ENCODE data around the gene LENG8. TPM values are rescaled to one million over a fixed set of nuclear protein-coding genes. Genes with fewer than 3 reads are reported as not detected.

Gene LENG8
- total and polyA plus RNA-seq, 2 of the 8 experiments (the other 6 are each of a cell fraction or from before 2014, with no cell fraction given), result 62.2 to 108 TPM

GRCh38 chr19:54489341-54489740, 40.3 kb downstream of the LENG8 start:
- no peak overlapping the region for H4K5ac ChIP-seq (ENCODE audit: insufficient read length, low read depth, low read length)
- ChIA-PET POLR2A (ENCODE audit: partially characterized antibody) (no interaction called here), CTCF (ENCODE audit: partially characterized antibody) (interaction anchor here (0.6 kb wide), 1 partner anchor 10 kb away, joined by 3 read pairs; no protein-coding TSS in a partner anchor)
- no peaks in the 10 kb centered on the region for H3K36me3 ChIP-seq (ENCODE audit: control insufficient read depth in 2 of 4, insufficient read depth in 4 of 4, low read length in 3 of 4)
- H3K23me2 ChIP-seq (ENCODE audit: low read depth, low read length), result no peaks in the 10 kb centered on the region
- H3K18ac ChIP-seq (ENCODE audit: extremely low read depth, low read length), result no peak overlapping the region
- H2BK12ac ChIP-seq (ENCODE audit: low read depth, low read length), result no peak overlapping the region
- peaks cover 26 to 68% of the 10 kb centered on the region in 2 experiments for H3K9me3 ChIP-seq (ENCODE audit: insufficient read depth in 2 of 2, low read depth in 1 of 2, low read length in 1 of 2)
- H3K4ac ChIP-seq (replicated peaks; ENCODE audit: insufficient read length, low read depth, low read length), result no peak overlapping the region
- no peak overlapping the region for H3K56ac ChIP-seq (replicated peaks; ENCODE audit: insufficient read length, low read depth, low read length)
- no peak overlapping the region for H2BK15ac ChIP-seq (ENCODE audit: low read length)
- TF ChIP-seq JUND (IDR thresholded peaks at IDR 0.05; ENCODE audit: low read length) (no peak), BACH1 (IDR thresholded peaks at IDR 0.05; ENCODE audit: low read length) (no peak), SP2 (IDR thresholded peaks at IDR 0.05; ENCODE audit: low read length) (no peak), MAFK (IDR thresholded peaks at IDR 0.05; ENCODE audit: low read depth, low read length) (no peak), SP4 (IDR thresholded peaks at IDR 0.05; ENCODE audit: low read length) (no peak)
- TF ChIP-seq, protein P1, sequence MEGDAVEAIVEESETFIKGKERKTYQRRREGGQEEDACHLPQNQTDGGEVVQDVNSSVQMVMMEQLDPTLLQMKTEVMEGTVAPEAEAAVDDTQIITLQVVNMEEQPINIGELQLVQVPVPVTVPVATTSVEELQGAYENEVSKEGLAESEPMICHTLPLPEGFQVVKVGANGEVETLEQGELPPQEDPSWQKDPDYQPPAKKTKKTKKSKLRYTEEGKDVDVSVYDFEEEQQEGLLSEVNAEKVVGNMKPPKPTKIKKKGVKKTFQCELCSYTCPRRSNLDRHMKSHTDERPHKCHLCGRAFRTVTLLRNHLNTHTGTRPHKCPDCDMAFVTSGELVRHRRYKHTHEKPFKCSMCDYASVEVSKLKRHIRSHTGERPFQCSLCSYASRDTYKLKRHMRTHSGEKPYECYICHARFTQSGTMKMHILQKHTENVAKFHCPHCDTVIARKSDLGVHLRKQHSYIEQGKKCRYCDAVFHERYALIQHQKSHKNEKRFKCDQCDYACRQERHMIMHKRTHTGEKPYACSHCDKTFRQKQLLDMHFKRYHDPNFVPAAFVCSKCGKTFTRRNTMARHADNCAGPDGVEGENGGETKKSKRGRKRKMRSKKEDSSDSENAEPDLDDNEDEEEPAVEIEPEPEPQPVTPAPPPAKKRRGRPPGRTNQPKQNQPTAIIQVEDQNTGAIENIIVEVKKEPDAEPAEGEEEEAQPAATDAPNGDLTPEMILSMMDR (IDR thresholded peaks at IDR 0.05; ENCODE audit: control extremely low read depth in 1 of 3, insufficient read depth in 1 of 3, low read depth in 1 of 3, low read length in 3 of 3), result no peak
- FAIRE-seq, result no peak
- no peak overlapping the region for H4K91ac ChIP-seq (replicated peaks; ENCODE audit: insufficient read length, low read length)
- no peak for DNase-seq (ENCODE audit: low read depth in 1 of 2, low spot score in 2 of 2)
- H3K27ac ChIP-seq (ENCODE audit: low read depth, low read length), result no peak overlapping the region
- no peak overlapping the region for H3K9ac ChIP-seq (replicated peaks in 1 of 4; ENCODE audit: extremely low read depth in 1 of 4, low read depth in 3 of 4, low read length in 3 of 4)
- no peak overlapping the region for H2BK5ac ChIP-seq (ENCODE audit: low read depth, low read length)
- H3K4me1 ChIP-seq (replicated peaks in 1 of 4; ENCODE audit: control insufficient read depth in 3 of 4, insufficient read depth in 4 of 4, low read length in 3 of 4), result no peaks in the 10 kb centered on the region
- H3K4me3 ChIP-seq (ENCODE audit: extremely low read depth in 1 of 4, insufficient read depth in 2 of 4, low read depth in 3 of 4, low read length in 4 of 4), result no peak overlapping the region
- H3K14ac ChIP-seq (ENCODE audit: insufficient read length), result no peak overlapping the region
- no peak overlapping the region for H2AFZ ChIP-seq (ENCODE audit: low read length)
- no peak overlapping the region for H3K4me2 ChIP-seq (ENCODE audit: insufficient read depth in 1 of 2, low read depth in 2 of 2, low read length in 2 of 2)
- H4K8ac ChIP-seq (ENCODE audit: extremely low read depth, insufficient read depth, low read length), result no peak overlapping the region
- WGBS, 2 experiments (ENCODE audit: extremely low coverage in 1 of 2, insufficient coverage in 1 of 2, insufficient read length in 1 of 2, insufficient replicate concordance in 2 of 2, low coverage in 1 of 2, low lambda C conversion rate in 2 of 2, missing lambda C conversion rate in 1 of 2), result 75% methylated on average over 7 of the region's 7 CpGs; no CpG with 5 or more reads in 1 of the 2 experiments
- no peaks in the 10 kb centered on the region for H3K27me3 ChIP-seq (replicated peaks in 1 of 4; ENCODE audit: control insufficient read depth in 3 of 4, extremely low read depth in 1 of 4, insufficient read depth in 3 of 4, low read length in 3 of 4)
- no peak overlapping the region for H2AK5ac ChIP-seq (ENCODE audit: low read depth, low read length)
- H3K23ac ChIP-seq (ENCODE audit: insufficient read length), result no peak overlapping the region
- no peaks in the 10 kb centered on the region for H3K79me1 ChIP-seq (ENCODE audit: low read depth, low read length)
- H4K20me1 ChIP-seq (replicated peaks in 1 of 2; ENCODE audit: control insufficient read depth in 1 of 2, insufficient read depth in 2 of 2, low read length in 2 of 2), result no peaks in the 10 kb centered on the region
- H2BK20ac ChIP-seq (ENCODE audit: low read length), result no peak overlapping the region
- no peaks in the 10 kb centered on the region for H3K79me2 ChIP-seq (ENCODE audit: control insufficient read depth in 1 of 2, insufficient read depth in 2 of 2, low read length in 2 of 2)
- H2BK120ac ChIP-seq (replicated peaks; ENCODE audit: low read depth, low read length), result no peak overlapping the region

All from H1 (cell line).